ENCODE results near the gene BCR. TPM values are rescaled to one million over a fixed set of nuclear protein-coding genes. Genes with fewer than 3 reads are reported as not detected.

Gene BCR
- total and polyA plus RNA-seq, 2 donors (not counting 1 experiment from before 2014, with no cell fraction given): 15.7 to 66.6 TPM

DNA sequence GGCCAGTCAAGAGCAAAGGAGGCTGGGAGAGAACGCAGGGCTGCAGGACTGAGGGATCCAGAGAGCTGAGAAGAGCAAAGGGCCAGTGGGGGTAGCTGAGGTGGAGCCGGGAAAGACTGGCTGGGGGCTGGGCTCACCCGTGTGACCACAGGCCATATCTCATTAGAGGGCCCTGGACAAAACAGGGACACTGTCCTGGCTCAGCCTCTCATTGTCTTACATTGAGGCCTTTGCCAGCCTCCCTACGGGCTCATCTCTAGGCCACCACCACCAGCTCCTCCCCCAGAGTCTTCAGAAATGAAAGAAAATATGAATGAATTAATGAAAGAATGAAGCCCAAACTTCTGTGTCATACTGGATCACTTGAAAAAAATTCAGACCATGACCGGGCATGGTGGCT, 25.8 kb upstream of the BCR start:
- Histone ChIP-seq H3K27me3 (ENCODE audit: control insufficient read depth, insufficient read depth, low read length) (no peaks in the 10 kb centered on the region), H3K79me2 (ENCODE audit: control insufficient read depth, insufficient read depth, low read length) (no peaks in the 10 kb centered on the region), H3K9ac (ENCODE audit: insufficient read depth, low read length) (no peak overlapping the region), H3K4me3 (replicated peaks in 1 of 4; ENCODE audit: control extremely low read depth in 1 of 4, insufficient read depth in 1 of 4, low read depth in 3 of 4, low read length in 4 of 4) (no peak overlapping the region), H3K27ac (ENCODE audit: insufficient read depth, low read length) (no peak overlapping the region), H3K4me1 (ENCODE audit: control insufficient read depth, extremely low read depth, insufficient read depth, low read length) (no peaks in the 10 kb centered on the region), H4K20me1 (ENCODE audit: control insufficient read depth, extremely low read depth, insufficient read depth, low read length) (no peaks in the 10 kb centered on the region), H3K4me2 (ENCODE audit: extremely low read depth, insufficient read depth, low read length) (no peak overlapping the region), H3K9me3 (ENCODE audit: control insufficient read depth, insufficient read depth, low read depth, low read length) (no peaks in the 10 kb centered on the region), H2AFZ (ENCODE audit: low read length) (no peak overlapping the region), H3K36me3 (ENCODE audit: control insufficient read depth, insufficient read depth, low read length) (peaks cover 1% of the 10 kb centered on the region)
- DNase-seq (ENCODE audit: low read depth in 2 of 2): no peak
- TF ChIP-seq, protein P1, sequence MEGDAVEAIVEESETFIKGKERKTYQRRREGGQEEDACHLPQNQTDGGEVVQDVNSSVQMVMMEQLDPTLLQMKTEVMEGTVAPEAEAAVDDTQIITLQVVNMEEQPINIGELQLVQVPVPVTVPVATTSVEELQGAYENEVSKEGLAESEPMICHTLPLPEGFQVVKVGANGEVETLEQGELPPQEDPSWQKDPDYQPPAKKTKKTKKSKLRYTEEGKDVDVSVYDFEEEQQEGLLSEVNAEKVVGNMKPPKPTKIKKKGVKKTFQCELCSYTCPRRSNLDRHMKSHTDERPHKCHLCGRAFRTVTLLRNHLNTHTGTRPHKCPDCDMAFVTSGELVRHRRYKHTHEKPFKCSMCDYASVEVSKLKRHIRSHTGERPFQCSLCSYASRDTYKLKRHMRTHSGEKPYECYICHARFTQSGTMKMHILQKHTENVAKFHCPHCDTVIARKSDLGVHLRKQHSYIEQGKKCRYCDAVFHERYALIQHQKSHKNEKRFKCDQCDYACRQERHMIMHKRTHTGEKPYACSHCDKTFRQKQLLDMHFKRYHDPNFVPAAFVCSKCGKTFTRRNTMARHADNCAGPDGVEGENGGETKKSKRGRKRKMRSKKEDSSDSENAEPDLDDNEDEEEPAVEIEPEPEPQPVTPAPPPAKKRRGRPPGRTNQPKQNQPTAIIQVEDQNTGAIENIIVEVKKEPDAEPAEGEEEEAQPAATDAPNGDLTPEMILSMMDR (conservative IDR thresholded peaks at IDR 0.05 in 1 of 2, IDR thresholded peaks at IDR 0.05 in 1 of 2; ENCODE audit: low read depth in 1 of 2, low read length in 2 of 2): no peak
- TF ChIP-seq EZH2 (IDR thresholded peaks at IDR 0.05; ENCODE audit: low read length, missing control alignments): no peak

DNA sequence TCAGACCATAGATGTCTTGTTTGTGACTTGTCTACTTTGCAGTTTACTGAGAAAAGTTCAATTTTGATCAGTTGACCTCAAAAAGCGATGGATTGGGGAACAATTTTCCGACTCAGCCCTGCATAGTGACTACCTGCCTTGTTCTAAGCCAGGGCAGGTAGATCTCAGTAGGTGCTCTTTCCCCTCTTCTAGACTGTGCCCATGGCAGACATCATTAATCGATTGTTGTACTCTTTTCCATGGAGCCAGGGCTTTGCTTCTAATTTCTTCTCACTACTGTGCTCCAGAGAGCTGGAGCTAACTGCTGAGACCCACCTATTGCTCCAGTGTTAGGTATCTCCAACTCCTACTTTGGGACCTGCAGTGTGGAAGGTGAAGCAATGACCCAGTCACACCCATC, 25.2 kb upstream of the BCR start:
- no peak for DNase-seq (ENCODE audit: low read depth in 2 of 2)
- H3K9me3 ChIP-seq (ENCODE audit: control insufficient read depth, insufficient read depth, low read depth, low read length): no peaks in the 10 kb centered on the region
- no peaks in the 10 kb centered on the region for H3K79me2 ChIP-seq (ENCODE audit: control insufficient read depth, insufficient read depth, low read length)
- H3K9ac ChIP-seq (ENCODE audit: insufficient read depth, low read length): no peak overlapping the region
- no peaks in the 10 kb centered on the region for H3K27me3 ChIP-seq (ENCODE audit: control insufficient read depth, insufficient read depth, low read length)
- no peak overlapping the region for H3K27ac ChIP-seq (ENCODE audit: insufficient read depth, low read length)
- H3K4me3 ChIP-seq (replicated peaks in 1 of 4; ENCODE audit: control extremely low read depth in 1 of 4, insufficient read depth in 1 of 4, low read depth in 3 of 4, low read length in 4 of 4): no peak overlapping the region
- H3K4me1 ChIP-seq (ENCODE audit: control insufficient read depth, extremely low read depth, insufficient read depth, low read length): no peaks in the 10 kb centered on the region
- no peak overlapping the region for H3K4me2 ChIP-seq (ENCODE audit: extremely low read depth, insufficient read depth, low read length)
- H4K20me1 ChIP-seq (ENCODE audit: control insufficient read depth, extremely low read depth, insufficient read depth, low read length): no peaks in the 10 kb centered on the region
- H3K36me3 ChIP-seq (ENCODE audit: control insufficient read depth, insufficient read depth, low read length): peaks cover 1% of the 10 kb centered on the region
- no peak overlapping the region for H2AFZ ChIP-seq (ENCODE audit: low read length)
- TF ChIP-seq, protein P1 (conservative IDR thresholded peaks at IDR 0.05 in 1 of 2, IDR thresholded peaks at IDR 0.05 in 1 of 2; ENCODE audit: low read depth in 1 of 2, low read length in 2 of 2): no peak
- TF ChIP-seq EZH2 (IDR thresholded peaks at IDR 0.05; ENCODE audit: low read length, missing control alignments): no peak

DNA sequence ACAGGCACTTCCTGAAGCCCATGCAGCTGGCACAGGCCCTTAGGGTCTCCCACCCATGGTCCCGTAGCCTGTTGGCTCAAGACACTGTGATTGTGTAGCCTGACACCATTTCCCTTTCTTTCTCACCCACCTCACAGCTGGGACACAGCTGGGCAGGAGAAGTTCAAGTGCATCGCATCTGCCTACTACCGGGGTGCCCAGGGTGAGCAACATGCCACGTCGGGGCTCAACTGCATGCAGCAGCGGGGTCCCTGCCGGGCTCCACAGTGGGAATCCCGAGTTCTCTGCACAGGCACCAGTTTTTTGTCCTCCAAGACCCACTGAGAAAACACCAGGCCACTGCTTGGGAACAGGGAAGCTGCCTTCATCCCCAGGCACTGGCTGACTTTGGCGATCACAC, 24.5 kb upstream of the BCR start:
- no peak for DNase-seq (ENCODE audit: low read depth in 2 of 2)
- TF ChIP-seq, protein P1 (conservative IDR thresholded peaks at IDR 0.05 in 1 of 2, IDR thresholded peaks at IDR 0.05 in 1 of 2; ENCODE audit: low read depth in 1 of 2, low read length in 2 of 2): no peak
- no peak for TF ChIP-seq EZH2 (IDR thresholded peaks at IDR 0.05; ENCODE audit: low read length, missing control alignments)
- Histone ChIP-seq H2AFZ (ENCODE audit: low read length) (no peak overlapping the region), H3K4me2 (ENCODE audit: extremely low read depth, insufficient read depth, low read length) (no peak overlapping the region), H3K27me3 (ENCODE audit: control insufficient read depth, insufficient read depth, low read length) (no peaks in the 10 kb centered on the region), H3K9me3 (ENCODE audit: control insufficient read depth, insufficient read depth, low read depth, low read length) (no peaks in the 10 kb centered on the region), H3K79me2 (ENCODE audit: control insufficient read depth, insufficient read depth, low read length) (no peaks in the 10 kb centered on the region), H3K4me3 (replicated peaks in 1 of 4; ENCODE audit: control extremely low read depth in 1 of 4, insufficient read depth in 1 of 4, low read depth in 3 of 4, low read length in 4 of 4) (no peak overlapping the region), H3K9ac (ENCODE audit: insufficient read depth, low read length) (no peak overlapping the region), H3K27ac (ENCODE audit: insufficient read depth, low read length) (no peak overlapping the region), H3K36me3 (ENCODE audit: control insufficient read depth, insufficient read depth, low read length) (peaks cover 1% of the 10 kb centered on the region), H3K4me1 (ENCODE audit: control insufficient read depth, extremely low read depth, insufficient read depth, low read length) (no peaks in the 10 kb centered on the region), H4K20me1 (ENCODE audit: control insufficient read depth, extremely low read depth, insufficient read depth, low read length) (no peaks in the 10 kb centered on the region)
